ENCODE results near the gene JAG2.

DNA sequence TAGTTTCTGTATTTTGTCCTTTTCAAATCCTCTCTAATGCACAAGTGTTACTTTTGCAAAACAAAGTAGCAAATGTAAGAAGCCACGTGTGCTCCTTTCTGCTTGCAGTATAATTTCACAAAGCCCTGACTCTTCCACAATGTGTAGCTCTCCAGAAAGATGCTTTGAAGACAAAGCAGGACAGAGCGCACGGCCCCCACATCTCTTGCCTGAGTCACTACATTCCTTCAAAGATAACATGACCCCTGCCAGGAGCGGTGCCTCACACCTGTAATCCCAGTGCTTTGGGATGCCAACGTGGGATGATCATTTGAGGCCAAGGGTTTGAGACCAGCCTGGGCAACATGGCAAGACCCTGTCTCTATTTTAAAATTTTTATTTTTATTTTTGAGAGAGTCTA lies 40.5 kb downstream of the JAG2 start:
- TF ChIP-seq, protein P1, sequence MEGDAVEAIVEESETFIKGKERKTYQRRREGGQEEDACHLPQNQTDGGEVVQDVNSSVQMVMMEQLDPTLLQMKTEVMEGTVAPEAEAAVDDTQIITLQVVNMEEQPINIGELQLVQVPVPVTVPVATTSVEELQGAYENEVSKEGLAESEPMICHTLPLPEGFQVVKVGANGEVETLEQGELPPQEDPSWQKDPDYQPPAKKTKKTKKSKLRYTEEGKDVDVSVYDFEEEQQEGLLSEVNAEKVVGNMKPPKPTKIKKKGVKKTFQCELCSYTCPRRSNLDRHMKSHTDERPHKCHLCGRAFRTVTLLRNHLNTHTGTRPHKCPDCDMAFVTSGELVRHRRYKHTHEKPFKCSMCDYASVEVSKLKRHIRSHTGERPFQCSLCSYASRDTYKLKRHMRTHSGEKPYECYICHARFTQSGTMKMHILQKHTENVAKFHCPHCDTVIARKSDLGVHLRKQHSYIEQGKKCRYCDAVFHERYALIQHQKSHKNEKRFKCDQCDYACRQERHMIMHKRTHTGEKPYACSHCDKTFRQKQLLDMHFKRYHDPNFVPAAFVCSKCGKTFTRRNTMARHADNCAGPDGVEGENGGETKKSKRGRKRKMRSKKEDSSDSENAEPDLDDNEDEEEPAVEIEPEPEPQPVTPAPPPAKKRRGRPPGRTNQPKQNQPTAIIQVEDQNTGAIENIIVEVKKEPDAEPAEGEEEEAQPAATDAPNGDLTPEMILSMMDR (IDR thresholded peaks at IDR 0.05): no peak
- no peak for TF ChIP-seq POLR2A (IDR thresholded peaks at IDR 0.05)
